Testis (tissue), 2 donors: ENCODE data around the gene TOP3A.

Experiments used
- POLR2A ChIP-seq: fragments of 450-650 bp; IDR thresholded peaks from one replicate; pipeline ENCODE4 v1.6.1; 2017; ENCODE audit warnings: antibody characterized with exemption, mild to moderate bottlenecking, moderate library complexity
- TF ChIP-seq, protein P1 (sequence below), 3 experiments: fragments of 450-650 bp in 2 of 3; fragments of 200-600 bp in 1 of 3; sonication (generic) in 1 of 3; IDR thresholded peaks; one replicate each; pipeline ENCODE4 v1.5.1; 2016 to 2019; ENCODE audit warnings: antibody characterized with exemption in 3 of 3, mild to moderate bottlenecking in 2 of 3, moderate library complexity in 1 of 3

DNA sequence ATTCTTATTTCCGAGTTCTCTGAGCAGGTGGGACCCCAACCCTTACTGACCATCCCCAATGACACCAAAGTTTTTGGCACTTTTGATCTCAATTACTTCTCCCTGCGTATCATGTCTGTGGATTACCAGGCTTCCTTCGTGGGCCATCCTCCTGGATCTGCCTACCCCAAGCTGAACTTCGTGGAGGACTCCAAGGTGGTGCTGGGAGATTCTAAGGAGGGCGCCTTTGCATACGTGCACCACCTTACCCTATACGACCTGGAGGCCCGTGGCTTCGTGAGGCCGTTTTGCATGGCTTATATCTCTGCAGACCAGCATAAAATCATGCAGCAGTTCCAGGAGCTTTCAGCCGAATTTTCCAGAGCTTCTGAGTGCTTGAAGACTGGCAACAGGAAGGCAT, 1.2 kb upstream of the TOP3A start:
- TF ChIP-seq, protein P1, sequence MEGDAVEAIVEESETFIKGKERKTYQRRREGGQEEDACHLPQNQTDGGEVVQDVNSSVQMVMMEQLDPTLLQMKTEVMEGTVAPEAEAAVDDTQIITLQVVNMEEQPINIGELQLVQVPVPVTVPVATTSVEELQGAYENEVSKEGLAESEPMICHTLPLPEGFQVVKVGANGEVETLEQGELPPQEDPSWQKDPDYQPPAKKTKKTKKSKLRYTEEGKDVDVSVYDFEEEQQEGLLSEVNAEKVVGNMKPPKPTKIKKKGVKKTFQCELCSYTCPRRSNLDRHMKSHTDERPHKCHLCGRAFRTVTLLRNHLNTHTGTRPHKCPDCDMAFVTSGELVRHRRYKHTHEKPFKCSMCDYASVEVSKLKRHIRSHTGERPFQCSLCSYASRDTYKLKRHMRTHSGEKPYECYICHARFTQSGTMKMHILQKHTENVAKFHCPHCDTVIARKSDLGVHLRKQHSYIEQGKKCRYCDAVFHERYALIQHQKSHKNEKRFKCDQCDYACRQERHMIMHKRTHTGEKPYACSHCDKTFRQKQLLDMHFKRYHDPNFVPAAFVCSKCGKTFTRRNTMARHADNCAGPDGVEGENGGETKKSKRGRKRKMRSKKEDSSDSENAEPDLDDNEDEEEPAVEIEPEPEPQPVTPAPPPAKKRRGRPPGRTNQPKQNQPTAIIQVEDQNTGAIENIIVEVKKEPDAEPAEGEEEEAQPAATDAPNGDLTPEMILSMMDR (IDR thresholded peaks at IDR 0.05), result no peak
- no peak for TF ChIP-seq POLR2A
